ENCODE measurements around the gene DDX4.

DDX4 gene

GRCh38 chr5:55850839-55851674 is 113.2 kb downstream of the DDX4 start, which contains the start of gene IL31RA:
Gene IL31RA (plus strand): TSS chr5:55851357. CDS start chr5:55851571, 214 bp downstream.
- ATAC-seq (replicated peaks; ENCODE audit: extremely low read depth, poor library complexity, severe bottlenecking) (no peak), DNase-seq (ENCODE audit: low spot score in 2 of 2) (no peak)
- no peaks in the 10 kb centered on the region for H3K9me3 Mint-ChIP-seq
- peaks cover 51% of the 10 kb centered on the region for H3K27me3 Mint-ChIP-seq
- H3K27ac Mint-ChIP-seq (ENCODE audit: low read depth), result no peak within 1 kb of the TSS
- H3K4me1 Mint-ChIP-seq, result no peaks in the 10 kb centered on the region
- H3K36me3 Mint-ChIP-seq (ENCODE audit: insufficient read depth), result no peaks in the 10 kb centered on the region
- H3K4me3 Mint-ChIP-seq, result no peak within 1 kb of the TSS

- H3K4me1 Mint-ChIP-seq, result no peaks in the 10 kb centered on the region
- DNase-seq (ENCODE audit: low spot score in 2 of 2) (no peak), ATAC-seq (replicated peaks; ENCODE audit: extremely low read depth, poor library complexity, severe bottlenecking) (no peak)
- no peak overlapping the region for H3K4me3 Mint-ChIP-seq
- no peak overlapping the region for H3K27ac Mint-ChIP-seq (ENCODE audit: low read depth)
- H3K9me3 Mint-ChIP-seq, result no peaks in the 10 kb centered on the region
- peaks cover 51% of the 10 kb centered on the region for H3K27me3 Mint-ChIP-seq
- H3K36me3 Mint-ChIP-seq (ENCODE audit: insufficient read depth), result no peaks in the 10 kb centered on the region
Measured at GRCh38 chr5:55851675-55851979, 113.8 kb downstream of the DDX4 start.

- DNase-seq (ENCODE audit: low spot score in 2 of 2) (no peak), ATAC-seq (replicated peaks; ENCODE audit: extremely low read depth, poor library complexity, severe bottlenecking) (no peak)
- H3K9me3 Mint-ChIP-seq, result no peaks in the 10 kb centered on the region
- no peaks in the 10 kb centered on the region for H3K4me1 Mint-ChIP-seq
- no peaks in the 10 kb centered on the region for H3K36me3 Mint-ChIP-seq (ENCODE audit: insufficient read depth)
- no peak overlapping the region for H3K27ac Mint-ChIP-seq (ENCODE audit: low read depth)
- H3K27me3 Mint-ChIP-seq, result peaks cover 50% of the 10 kb centered on the region
- H3K4me3 Mint-ChIP-seq, result no peak overlapping the region
Measured at GRCh38 chr5:55852503-55852902, 114.6 kb downstream of the DDX4 start.

- H3K27ac Mint-ChIP-seq (ENCODE audit: low read depth), result no peak overlapping the region
Measured at GRCh38 chr5:55853041-55853670, 115.3 kb downstream of the DDX4 start.

GRCh38 chr5:55853818-55854217 is 116.0 kb downstream of the DDX4 start:
- Mint-ChIP-seq H3K4me1 (no peaks in the 10 kb centered on the region), H3K36me3 (ENCODE audit: insufficient read depth) (no peaks in the 10 kb centered on the region), H3K9me3 (no peaks in the 10 kb centered on the region), H3K4me3 (no peak overlapping the region), H3K27me3 (peaks cover 45% of the 10 kb centered on the region), H3K27ac (ENCODE audit: low read depth) (no peak overlapping the region)
- no peak for ATAC-seq (replicated peaks; ENCODE audit: extremely low read depth, poor library complexity, severe bottlenecking)
- no peak for DNase-seq (ENCODE audit: low spot score in 2 of 2)

More at GRCh38 chr5:55853041-55853670, 115.3 kb downstream of the DDX4 start:
- Mint-ChIP-seq H3K4me3 (no peak overlapping the region), H3K27me3 (peaks cover 43% of the 10 kb centered on the region), H3K9me3 (no peaks in the 10 kb centered on the region), H3K4me1 (no peaks in the 10 kb centered on the region), H3K36me3 (ENCODE audit: insufficient read depth) (no peaks in the 10 kb centered on the region)
- no peak for ATAC-seq (replicated peaks; ENCODE audit: extremely low read depth, poor library complexity, severe bottlenecking)
- no peak for DNase-seq (ENCODE audit: low spot score in 2 of 2)

- DNase-seq (ENCODE audit: low spot score in 2 of 2), result no peak
- Mint-ChIP-seq H3K27ac (ENCODE audit: low read depth) (no peak overlapping the region), H3K9me3 (no peaks in the 10 kb centered on the region), H3K4me3 (no peak overlapping the region), H3K4me1 (no peaks in the 10 kb centered on the region), H3K36me3 (ENCODE audit: insufficient read depth) (no peaks in the 10 kb centered on the region), H3K27me3 (peaks cover 39% of the 10 kb centered on the region)
- ATAC-seq (replicated peaks; ENCODE audit: extremely low read depth, poor library complexity, severe bottlenecking), result no peak
Measured at GRCh38 chr5:55855509-55855908, 117.6 kb downstream of the DDX4 start.

GRCh38 chr5:55856516-55857246 is 118.8 kb downstream of the DDX4 start:
- no peak for ATAC-seq (replicated peaks; ENCODE audit: extremely low read depth, poor library complexity, severe bottlenecking)
- no peak for DNase-seq (ENCODE audit: low spot score in 2 of 2)
- no peaks in the 10 kb centered on the region for H3K9me3 Mint-ChIP-seq
- H3K36me3 Mint-ChIP-seq (ENCODE audit: insufficient read depth), result no peaks in the 10 kb centered on the region
- no peak overlapping the region for H3K27ac Mint-ChIP-seq (ENCODE audit: low read depth)
- H3K4me1 Mint-ChIP-seq, result no peaks in the 10 kb centered on the region
- H3K27me3 Mint-ChIP-seq, result peaks cover 27% of the 10 kb centered on the region
- H3K4me3 Mint-ChIP-seq, result no peak overlapping the region

GRCh38 chr5:55857247-55857640 is 119.4 kb downstream of the DDX4 start:
- DNase-seq (ENCODE audit: low spot score in 2 of 2), result no peak
- Mint-ChIP-seq H3K4me1 (no peaks in the 10 kb centered on the region), H3K27ac (ENCODE audit: low read depth) (no peak overlapping the region), H3K9me3 (no peaks in the 10 kb centered on the region), H3K4me3 (no peak overlapping the region), H3K27me3 (peaks cover 22% of the 10 kb centered on the region), H3K36me3 (ENCODE audit: insufficient read depth) (no peaks in the 10 kb centered on the region)
- no peak for ATAC-seq (replicated peaks; ENCODE audit: extremely low read depth, poor library complexity, severe bottlenecking)

GRCh38 chr5:55858104-55858503 is 120.2 kb downstream of the DDX4 start:
- no peak for ATAC-seq (replicated peaks; ENCODE audit: extremely low read depth, poor library complexity, severe bottlenecking)
- Mint-ChIP-seq H3K9me3 (no peaks in the 10 kb centered on the region), H3K4me1 (no peaks in the 10 kb centered on the region), H3K27ac (ENCODE audit: low read depth) (no peak overlapping the region), H3K27me3 (peaks cover 15% of the 10 kb centered on the region), H3K36me3 (ENCODE audit: insufficient read depth) (no peaks in the 10 kb centered on the region), H3K4me3 (no peak overlapping the region)
- no peak for DNase-seq (ENCODE audit: low spot score in 2 of 2)

- no peak overlapping the region for H3K4me3 Mint-ChIP-seq
- H3K9me3 Mint-ChIP-seq, result no peaks in the 10 kb centered on the region
- no peaks in the 10 kb centered on the region for H3K36me3 Mint-ChIP-seq (ENCODE audit: insufficient read depth)
- DNase-seq (ENCODE audit: low spot score in 2 of 2), result no peak
- no peak for ATAC-seq (replicated peaks; ENCODE audit: extremely low read depth, poor library complexity, severe bottlenecking)
- H3K4me1 Mint-ChIP-seq, result no peaks in the 10 kb centered on the region
- H3K27me3 Mint-ChIP-seq, result peaks cover 9% of the 10 kb centered on the region
- H3K27ac Mint-ChIP-seq (ENCODE audit: low read depth), result no peak overlapping the region
Measured at GRCh38 chr5:55860288-55860687, 122.4 kb downstream of the DDX4 start.

- no peak for ATAC-seq (replicated peaks; ENCODE audit: extremely low read depth, poor library complexity, severe bottlenecking)
Measured at GRCh38 chr5:55860709-55861108, 122.8 kb downstream of the DDX4 start.

GRCh38 chr5:55864606-55865541 is 127.0 kb downstream of the DDX4 start:
- no peaks in the 10 kb centered on the region for H3K27me3 Mint-ChIP-seq
- no peaks in the 10 kb centered on the region for H3K9me3 Mint-ChIP-seq
- H3K27ac Mint-ChIP-seq (ENCODE audit: low read depth), result no peak overlapping the region
- ATAC-seq (replicated peaks; ENCODE audit: extremely low read depth, poor library complexity, severe bottlenecking) (peak; percentile 14), DNase-seq (ENCODE audit: low spot score in 2 of 2) (no peak)
- no peaks in the 10 kb centered on the region for H3K36me3 Mint-ChIP-seq (ENCODE audit: insufficient read depth)
- H3K4me1 Mint-ChIP-seq, result no peaks in the 10 kb centered on the region
- H3K4me3 Mint-ChIP-seq, result no peak overlapping the region

More at GRCh38 chr5:55860709-55861108, 122.8 kb downstream of the DDX4 start:
- DNase-seq (ENCODE audit: low spot score in 2 of 2), result no peak
- Mint-ChIP-seq H3K4me3 (no peak overlapping the region), H3K4me1 (no peaks in the 10 kb centered on the region), H3K27ac (ENCODE audit: low read depth) (no peak overlapping the region), H3K27me3 (peaks cover 9% of the 10 kb centered on the region), H3K9me3 (no peaks in the 10 kb centered on the region), H3K36me3 (ENCODE audit: insufficient read depth) (no peaks in the 10 kb centered on the region)
